ENCODE results near the gene STIM1. TPM values are rescaled to one million over a fixed set of nuclear protein-coding genes. Genes with fewer than 3 reads are reported as not detected.

STIM1 gene
- total RNA-seq, 1 donor, result 57.9 TPM

DNA sequence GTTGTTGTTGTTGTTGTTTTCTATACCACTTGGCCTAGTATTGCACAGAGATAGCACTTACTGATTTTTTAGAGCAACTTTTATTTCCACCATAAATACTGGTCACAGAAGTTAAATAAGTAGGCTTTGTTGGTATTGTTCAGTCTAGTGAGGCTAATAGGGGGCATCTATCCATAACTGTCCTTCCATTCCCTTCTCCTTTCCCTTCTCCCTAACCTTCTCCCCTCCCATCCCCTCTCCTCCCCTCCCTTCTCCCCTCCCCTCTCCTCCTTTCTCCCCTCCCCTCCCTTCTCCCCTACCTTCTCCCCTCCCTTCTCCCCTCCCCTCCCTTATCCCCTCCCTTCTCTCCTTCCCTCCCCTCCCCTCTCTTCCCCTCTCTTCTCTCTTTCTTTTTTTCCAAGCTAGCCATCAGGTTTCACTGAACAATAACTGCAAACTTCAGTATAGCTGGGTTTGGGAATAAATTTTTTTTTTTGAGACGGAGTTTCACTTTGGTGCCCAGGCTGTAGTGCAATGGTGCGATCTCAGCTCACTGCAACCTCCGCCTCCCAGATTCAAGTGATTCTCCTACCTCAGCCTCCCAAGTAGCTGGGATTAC, 56.5 kb downstream of the STIM1 start:
- H4K20me1 ChIP-seq (ENCODE audit: insufficient read depth, low read length), result peaks cover 2% of the 10 kb centered on the region
- no peaks in the 10 kb centered on the region for H3K36me3 ChIP-seq (ENCODE audit: insufficient read depth, low read length)
- no peak overlapping the region for H3K4me2 ChIP-seq (ENCODE audit: insufficient read depth, low read length)
- no peak overlapping the region for H3K4me3 ChIP-seq (ENCODE audit: insufficient read depth, low read length)
- peaks cover 26% of the 10 kb centered on the region for H3K79me2 ChIP-seq (ENCODE audit: insufficient read depth, low read length)
- H3K4me1 ChIP-seq (ENCODE audit: insufficient read depth, low read length), result no peaks in the 10 kb centered on the region
- H2AFZ ChIP-seq (ENCODE audit: low read length), result no peak overlapping the region
- no peak overlapping the region for H3K27ac ChIP-seq (ENCODE audit: low read depth, low read length)
- H3K9me3 ChIP-seq (ENCODE audit: low read depth, low read length), result no peaks in the 10 kb centered on the region
- no peaks in the 10 kb centered on the region for H3K27me3 ChIP-seq (ENCODE audit: insufficient read depth, low read length)
- TF ChIP-seq, protein P1, sequence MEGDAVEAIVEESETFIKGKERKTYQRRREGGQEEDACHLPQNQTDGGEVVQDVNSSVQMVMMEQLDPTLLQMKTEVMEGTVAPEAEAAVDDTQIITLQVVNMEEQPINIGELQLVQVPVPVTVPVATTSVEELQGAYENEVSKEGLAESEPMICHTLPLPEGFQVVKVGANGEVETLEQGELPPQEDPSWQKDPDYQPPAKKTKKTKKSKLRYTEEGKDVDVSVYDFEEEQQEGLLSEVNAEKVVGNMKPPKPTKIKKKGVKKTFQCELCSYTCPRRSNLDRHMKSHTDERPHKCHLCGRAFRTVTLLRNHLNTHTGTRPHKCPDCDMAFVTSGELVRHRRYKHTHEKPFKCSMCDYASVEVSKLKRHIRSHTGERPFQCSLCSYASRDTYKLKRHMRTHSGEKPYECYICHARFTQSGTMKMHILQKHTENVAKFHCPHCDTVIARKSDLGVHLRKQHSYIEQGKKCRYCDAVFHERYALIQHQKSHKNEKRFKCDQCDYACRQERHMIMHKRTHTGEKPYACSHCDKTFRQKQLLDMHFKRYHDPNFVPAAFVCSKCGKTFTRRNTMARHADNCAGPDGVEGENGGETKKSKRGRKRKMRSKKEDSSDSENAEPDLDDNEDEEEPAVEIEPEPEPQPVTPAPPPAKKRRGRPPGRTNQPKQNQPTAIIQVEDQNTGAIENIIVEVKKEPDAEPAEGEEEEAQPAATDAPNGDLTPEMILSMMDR (IDR thresholded peaks at IDR 0.05; ENCODE audit: extremely low read depth, low read depth, low read length), result no peak
- DNase-seq (ENCODE audit: insufficient read length, low spot score, missing footprints), result no peak

DNA sequence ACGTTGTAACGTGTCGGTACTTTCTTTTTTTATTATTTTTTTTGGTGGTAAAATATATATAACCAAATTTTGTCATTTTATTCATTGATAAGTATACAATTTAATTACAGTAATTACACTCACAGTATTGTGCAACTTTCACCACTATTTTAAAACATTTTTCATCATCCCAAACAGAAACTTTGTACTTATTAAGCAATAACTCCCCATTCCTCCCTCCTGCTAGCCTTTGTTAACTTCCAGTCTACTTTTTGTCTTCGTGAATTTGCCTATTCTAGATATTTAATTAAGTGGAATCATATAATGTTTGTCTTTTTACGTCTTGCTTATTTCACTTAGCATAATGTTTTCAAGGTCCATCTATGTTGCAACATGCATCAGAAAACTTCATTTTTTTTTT, 58.5 kb downstream of the STIM1 start:
- peaks cover 2% of the 10 kb centered on the region for H4K20me1 ChIP-seq (ENCODE audit: insufficient read depth, low read length)
- TF ChIP-seq, protein P1 (IDR thresholded peaks at IDR 0.05; ENCODE audit: extremely low read depth, low read depth, low read length), result no peak

DNA sequence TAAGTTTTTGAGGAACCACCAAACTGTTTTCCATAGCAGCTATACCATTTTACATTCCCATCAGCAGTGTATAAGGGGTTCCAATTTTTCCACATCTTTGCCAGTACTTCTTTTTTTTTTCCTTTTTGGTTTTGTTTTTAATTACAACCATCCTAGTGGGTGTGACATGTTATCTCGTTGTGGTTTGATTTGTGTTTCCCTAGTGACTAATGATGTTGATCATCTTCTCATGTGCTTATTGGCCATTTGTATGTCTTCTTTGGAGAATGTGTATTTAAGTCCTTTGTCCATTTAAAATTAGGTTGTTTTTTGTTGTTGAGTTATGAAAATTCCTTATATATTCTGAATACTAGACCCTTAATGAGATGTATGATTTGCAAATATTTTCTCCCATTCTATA, 59.3 kb downstream of the STIM1 start:
- H3K36me3 ChIP-seq (ENCODE audit: insufficient read depth, low read length), result no peaks in the 10 kb centered on the region
- no peaks in the 10 kb centered on the region for H3K27me3 ChIP-seq (ENCODE audit: insufficient read depth, low read length)
- H3K4me2 ChIP-seq (ENCODE audit: insufficient read depth, low read length), result no peak overlapping the region
- peaks cover 2% of the 10 kb centered on the region for H4K20me1 ChIP-seq (ENCODE audit: insufficient read depth, low read length)
- TF ChIP-seq, protein P1 (IDR thresholded peaks at IDR 0.05; ENCODE audit: extremely low read depth, low read depth, low read length), result no peak
- H2AFZ ChIP-seq (ENCODE audit: low read length), result no peak overlapping the region
- no peak overlapping the region for H3K27ac ChIP-seq (ENCODE audit: low read depth, low read length)
- peaks cover 5% of the 10 kb centered on the region for H3K4me1 ChIP-seq (ENCODE audit: insufficient read depth, low read length)
- H3K9me3 ChIP-seq (ENCODE audit: low read depth, low read length), result no peaks in the 10 kb centered on the region
- H3K79me2 ChIP-seq (ENCODE audit: insufficient read depth, low read length), result peaks cover 21% of the 10 kb centered on the region
- no peak overlapping the region for H3K4me3 ChIP-seq (ENCODE audit: insufficient read depth, low read length)
- no peak for DNase-seq (ENCODE audit: insufficient read length, low spot score, missing footprints)

More for the DNA sequence above, 58.5 kb downstream of the STIM1 start:
- Histone ChIP-seq H3K4me3 (ENCODE audit: insufficient read depth, low read length) (no peak overlapping the region), H3K9me3 (ENCODE audit: low read depth, low read length) (no peaks in the 10 kb centered on the region), H3K36me3 (ENCODE audit: insufficient read depth, low read length) (no peaks in the 10 kb centered on the region), H3K4me1 (ENCODE audit: insufficient read depth, low read length) (no peaks in the 10 kb centered on the region), H3K79me2 (ENCODE audit: insufficient read depth, low read length) (peaks cover 24% of the 10 kb centered on the region), H3K4me2 (ENCODE audit: insufficient read depth, low read length) (no peak overlapping the region), H3K27me3 (ENCODE audit: insufficient read depth, low read length) (no peaks in the 10 kb centered on the region), H2AFZ (ENCODE audit: low read length) (no peak overlapping the region), H3K27ac (ENCODE audit: low read depth, low read length) (no peak overlapping the region)
- no peak for DNase-seq (ENCODE audit: insufficient read length, low spot score, missing footprints)

DNA sequence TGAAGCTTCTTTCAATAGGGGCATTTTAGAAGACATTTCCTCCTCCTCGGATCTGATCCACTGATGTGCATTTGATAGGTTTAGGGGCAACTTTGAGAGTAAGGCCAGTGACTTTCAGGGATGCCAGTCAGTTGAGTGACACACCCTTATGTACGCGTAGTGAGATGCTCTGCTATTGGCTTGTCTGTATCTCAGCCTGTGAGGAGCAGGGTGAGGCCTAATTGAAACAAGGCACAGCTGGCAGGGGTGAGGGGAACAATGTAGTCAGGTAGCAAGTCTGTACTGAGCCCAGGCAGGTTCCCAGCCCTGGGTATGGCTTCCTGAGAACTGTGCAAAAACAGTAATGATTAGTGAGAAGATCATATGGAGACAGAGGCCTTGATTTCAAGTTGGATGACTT, 61.5 kb downstream of the STIM1 start:
- H3K4me1 ChIP-seq (ENCODE audit: insufficient read depth, low read length), result peaks cover 12% of the 10 kb centered on the region
- H3K79me2 ChIP-seq (ENCODE audit: insufficient read depth, low read length), result peaks cover 14% of the 10 kb centered on the region
- no peaks in the 10 kb centered on the region for H3K9me3 ChIP-seq (ENCODE audit: low read depth, low read length)
- DNase-seq (ENCODE audit: insufficient read length, low spot score, missing footprints), result no peak
- H3K27ac ChIP-seq (ENCODE audit: low read depth, low read length), result no peak overlapping the region
- TF ChIP-seq, protein P1 (IDR thresholded peaks at IDR 0.05; ENCODE audit: extremely low read depth, low read depth, low read length), result no peak
- no peaks in the 10 kb centered on the region for H3K27me3 ChIP-seq (ENCODE audit: insufficient read depth, low read length)
- no peak overlapping the region for H2AFZ ChIP-seq (ENCODE audit: low read length)
- H3K36me3 ChIP-seq (ENCODE audit: insufficient read depth, low read length), result no peaks in the 10 kb centered on the region
- no peaks in the 10 kb centered on the region for H4K20me1 ChIP-seq (ENCODE audit: insufficient read depth, low read length)
- H3K4me2 ChIP-seq (ENCODE audit: insufficient read depth, low read length), result no peak overlapping the region
- H3K4me3 ChIP-seq (ENCODE audit: insufficient read depth, low read length), result no peak overlapping the region

Measured in osteoblast (primary cell).